ENCODE results near the gene SKIC8.

GRCh38 chr15:78321786-78322185 is 22.4 kb upstream of the SKIC8 start:
- TF ChIP-seq, protein P1, sequence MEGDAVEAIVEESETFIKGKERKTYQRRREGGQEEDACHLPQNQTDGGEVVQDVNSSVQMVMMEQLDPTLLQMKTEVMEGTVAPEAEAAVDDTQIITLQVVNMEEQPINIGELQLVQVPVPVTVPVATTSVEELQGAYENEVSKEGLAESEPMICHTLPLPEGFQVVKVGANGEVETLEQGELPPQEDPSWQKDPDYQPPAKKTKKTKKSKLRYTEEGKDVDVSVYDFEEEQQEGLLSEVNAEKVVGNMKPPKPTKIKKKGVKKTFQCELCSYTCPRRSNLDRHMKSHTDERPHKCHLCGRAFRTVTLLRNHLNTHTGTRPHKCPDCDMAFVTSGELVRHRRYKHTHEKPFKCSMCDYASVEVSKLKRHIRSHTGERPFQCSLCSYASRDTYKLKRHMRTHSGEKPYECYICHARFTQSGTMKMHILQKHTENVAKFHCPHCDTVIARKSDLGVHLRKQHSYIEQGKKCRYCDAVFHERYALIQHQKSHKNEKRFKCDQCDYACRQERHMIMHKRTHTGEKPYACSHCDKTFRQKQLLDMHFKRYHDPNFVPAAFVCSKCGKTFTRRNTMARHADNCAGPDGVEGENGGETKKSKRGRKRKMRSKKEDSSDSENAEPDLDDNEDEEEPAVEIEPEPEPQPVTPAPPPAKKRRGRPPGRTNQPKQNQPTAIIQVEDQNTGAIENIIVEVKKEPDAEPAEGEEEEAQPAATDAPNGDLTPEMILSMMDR (conservative IDR thresholded peaks at IDR 0.05), result no peak
- no peak for TF ChIP-seq EZH2 (IDR thresholded peaks at IDR 0.05; ENCODE audit: low read depth)
